Measurements from ENCODE around the gene MAP3K6.

The MAP3K6 gene

DNA sequence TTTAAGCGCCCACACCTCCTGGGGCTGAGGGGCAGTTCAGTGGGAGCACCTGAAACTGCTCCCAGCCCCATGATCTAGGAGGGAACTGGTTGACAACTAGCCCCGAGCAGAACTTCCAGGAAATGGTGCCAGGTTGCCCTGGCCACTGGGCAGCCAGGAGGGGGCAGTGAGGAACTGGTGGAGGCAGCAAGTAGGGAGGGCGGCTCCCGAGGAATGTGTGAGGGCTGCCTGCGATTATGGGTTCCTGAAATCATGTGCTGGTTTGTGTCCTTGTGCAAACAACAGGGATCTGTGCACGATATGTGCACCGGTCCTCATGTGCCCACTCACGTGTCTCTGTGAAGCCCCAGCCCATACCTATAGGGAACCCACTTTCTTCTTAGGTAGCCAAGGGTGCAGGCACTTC lies 35.6 kb upstream of the MAP3K6 start:
- Histone ChIP-seq H3K9ac (ENCODE audit: low read length) (no peak overlapping the region), H3K4me3 (ENCODE audit: insufficient read depth, low read length, poor library complexity, severe bottlenecking) (no peak overlapping the region), H2AFZ (ENCODE audit: low read depth, low read length, severe bottlenecking) (no peak overlapping the region), H3K36me3 (ENCODE audit: low read length) (no peaks in the 10 kb centered on the region), H3K9me3 (ENCODE audit: insufficient read depth, low read length) (no peaks in the 10 kb centered on the region), H3K9me2 (replicated peaks; ENCODE audit: insufficient read depth, low read length) (no peaks in the 10 kb centered on the region), H3K79me2 (ENCODE audit: insufficient read depth, low read length) (no peaks in the 10 kb centered on the region), H3K27me3 (ENCODE audit: low read length) (no peaks in the 10 kb centered on the region), H3K27ac (ENCODE audit: low read depth, low read length) (no peak overlapping the region), H3K4me2 (ENCODE audit: low read depth, low read length, poor library complexity, severe bottlenecking) (no peak overlapping the region), H3F3A (ENCODE audit: insufficient read depth) (peaks cover 5% of the 10 kb centered on the region; the same call in 1 of the 2 replicates), H4K20me1 (ENCODE audit: low read depth, low read length) (no peaks in the 10 kb centered on the region)
- TF ChIP-seq, protein P1, sequence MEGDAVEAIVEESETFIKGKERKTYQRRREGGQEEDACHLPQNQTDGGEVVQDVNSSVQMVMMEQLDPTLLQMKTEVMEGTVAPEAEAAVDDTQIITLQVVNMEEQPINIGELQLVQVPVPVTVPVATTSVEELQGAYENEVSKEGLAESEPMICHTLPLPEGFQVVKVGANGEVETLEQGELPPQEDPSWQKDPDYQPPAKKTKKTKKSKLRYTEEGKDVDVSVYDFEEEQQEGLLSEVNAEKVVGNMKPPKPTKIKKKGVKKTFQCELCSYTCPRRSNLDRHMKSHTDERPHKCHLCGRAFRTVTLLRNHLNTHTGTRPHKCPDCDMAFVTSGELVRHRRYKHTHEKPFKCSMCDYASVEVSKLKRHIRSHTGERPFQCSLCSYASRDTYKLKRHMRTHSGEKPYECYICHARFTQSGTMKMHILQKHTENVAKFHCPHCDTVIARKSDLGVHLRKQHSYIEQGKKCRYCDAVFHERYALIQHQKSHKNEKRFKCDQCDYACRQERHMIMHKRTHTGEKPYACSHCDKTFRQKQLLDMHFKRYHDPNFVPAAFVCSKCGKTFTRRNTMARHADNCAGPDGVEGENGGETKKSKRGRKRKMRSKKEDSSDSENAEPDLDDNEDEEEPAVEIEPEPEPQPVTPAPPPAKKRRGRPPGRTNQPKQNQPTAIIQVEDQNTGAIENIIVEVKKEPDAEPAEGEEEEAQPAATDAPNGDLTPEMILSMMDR (IDR thresholded peaks at IDR 0.05; ENCODE audit: insufficient read depth, low read length, poor library complexity, severe bottlenecking) = no peak
- TF ChIP-seq EZH2phosphoT487 (conservative IDR thresholded peaks at IDR 0.05; ENCODE audit: low read length) = no peak

DNA sequence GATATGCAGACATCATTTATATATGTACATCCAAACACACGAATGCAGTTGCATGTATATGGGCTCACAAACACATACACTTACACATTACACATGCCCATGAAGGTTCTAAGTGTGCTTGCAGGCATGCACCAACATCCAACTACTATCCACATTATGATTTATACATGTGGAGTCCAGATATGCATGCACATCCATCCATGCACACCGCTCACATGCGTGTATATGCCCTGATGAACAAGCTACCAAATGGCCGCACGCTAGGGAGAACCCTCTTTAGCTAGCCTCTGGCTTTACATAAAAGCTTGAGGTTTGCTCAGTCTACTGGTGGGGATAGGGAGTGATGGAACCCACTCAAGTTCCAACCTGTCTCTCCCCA lies 34.2 kb upstream of the MAP3K6 start:
- no peak overlapping the region for H3K4me3 ChIP-seq (ENCODE audit: insufficient read depth, low read length, poor library complexity, severe bottlenecking)
- H3K27ac ChIP-seq (ENCODE audit: low read depth, low read length) = no peak overlapping the region
- H2AFZ ChIP-seq (ENCODE audit: low read depth, low read length, severe bottlenecking) = no peak overlapping the region
- no peaks in the 10 kb centered on the region for H3K27me3 ChIP-seq (ENCODE audit: low read length)
- no peaks in the 10 kb centered on the region for H3K9me2 ChIP-seq (replicated peaks; ENCODE audit: insufficient read depth, low read length)
- TF ChIP-seq EZH2phosphoT487 (conservative IDR thresholded peaks at IDR 0.05; ENCODE audit: low read length) = no peak
- TF ChIP-seq, protein P1 (IDR thresholded peaks at IDR 0.05; ENCODE audit: insufficient read depth, low read length, poor library complexity, severe bottlenecking) = no peak
- H4K20me1 ChIP-seq (ENCODE audit: low read depth, low read length) = no peaks in the 10 kb centered on the region
- H3K4me2 ChIP-seq (ENCODE audit: low read depth, low read length, poor library complexity, severe bottlenecking) = no peak overlapping the region
- no peaks in the 10 kb centered on the region for H3K79me2 ChIP-seq (ENCODE audit: insufficient read depth, low read length)
- no peak overlapping the region for H3K9ac ChIP-seq (ENCODE audit: low read length)
- no peaks in the 10 kb centered on the region for H3K9me3 ChIP-seq (ENCODE audit: insufficient read depth, low read length)
- peaks cover 5% of the 10 kb centered on the region; the same call in 1 of the 2 replicates for H3F3A ChIP-seq (ENCODE audit: insufficient read depth)
- no peaks in the 10 kb centered on the region for H3K36me3 ChIP-seq (ENCODE audit: low read length)

DNA sequence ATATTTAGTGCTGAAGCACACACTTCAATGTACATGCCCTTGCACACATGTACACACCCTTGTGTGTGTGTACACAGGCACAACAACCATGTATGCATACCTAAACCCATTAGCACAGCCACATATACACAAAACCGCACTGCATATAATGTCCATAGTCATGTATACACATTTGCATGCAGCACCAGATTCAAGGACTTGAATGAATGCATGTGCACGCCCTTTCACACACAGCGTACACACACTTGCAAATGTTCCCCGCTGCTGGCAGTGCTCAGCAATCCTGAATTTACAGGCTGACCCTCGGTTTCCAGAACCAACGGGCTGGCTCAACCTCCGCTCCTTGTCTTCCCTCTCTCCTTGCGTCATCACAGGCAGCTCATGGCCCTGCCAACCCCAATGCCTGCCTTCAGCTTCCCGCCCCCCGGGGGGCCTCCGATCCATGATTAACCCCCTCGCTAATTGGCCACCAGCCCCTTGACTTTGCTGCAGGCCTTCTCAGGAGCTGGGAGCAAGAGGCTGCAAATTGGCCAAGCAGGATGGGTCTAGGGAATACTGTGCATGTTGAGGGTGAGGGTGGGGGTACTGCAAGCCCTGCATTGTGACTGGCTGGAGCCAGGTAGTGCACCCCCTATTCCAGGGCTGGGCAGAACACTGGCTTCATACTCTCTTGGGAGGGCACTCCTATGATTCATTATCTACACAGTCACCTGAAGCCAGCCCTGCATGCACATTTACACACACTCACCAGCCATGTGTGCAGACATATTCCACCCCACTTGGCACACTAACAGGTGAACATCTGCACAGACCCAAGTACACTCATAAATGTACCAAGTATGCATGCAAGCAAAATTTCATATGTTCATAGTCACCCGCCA lies 33.6 kb upstream of the MAP3K6 start:
- Histone ChIP-seq H2AFZ (ENCODE audit: low read depth, low read length, severe bottlenecking) (no peak overlapping the region), H3K79me2 (ENCODE audit: insufficient read depth, low read length) (no peaks in the 10 kb centered on the region), H3K9ac (ENCODE audit: low read length) (no peak overlapping the region), H3K27me3 (ENCODE audit: low read length) (no peaks in the 10 kb centered on the region), H4K20me1 (ENCODE audit: low read depth, low read length) (no peaks in the 10 kb centered on the region), H3K4me2 (ENCODE audit: low read depth, low read length, poor library complexity, severe bottlenecking) (no peak overlapping the region), H3K9me3 (ENCODE audit: insufficient read depth, low read length) (no peaks in the 10 kb centered on the region), H3K9me2 (replicated peaks; ENCODE audit: insufficient read depth, low read length) (no peaks in the 10 kb centered on the region), H3F3A (ENCODE audit: insufficient read depth) (peaks cover 5% of the 10 kb centered on the region; the same call in 1 of the 2 replicates), H3K4me3 (ENCODE audit: insufficient read depth, low read length, poor library complexity, severe bottlenecking) (no peak overlapping the region), H3K27ac (ENCODE audit: low read depth, low read length) (no peak overlapping the region), H3K36me3 (ENCODE audit: low read length) (no peaks in the 10 kb centered on the region)
- TF ChIP-seq, protein P1 (IDR thresholded peaks at IDR 0.05; ENCODE audit: insufficient read depth, low read length, poor library complexity, severe bottlenecking) = no peak
- no peak for TF ChIP-seq EZH2phosphoT487 (conservative IDR thresholded peaks at IDR 0.05; ENCODE audit: low read length)

All from SU-DHL-6 (cell line).